ENCODE data around the gene BTBD2. TPM values are rescaled to one million over a fixed set of nuclear protein-coding genes. Genes with fewer than 3 reads are reported as not detected.

Gene BTBD2
- total RNA-seq, 1 experiment from 2014 or later, result 110 TPM

GRCh38 chr19:2033115-2033824 lies 17.8 kb upstream of the BTBD2 start:
- H3K4me2 ChIP-seq (ENCODE audit: insufficient read depth, insufficient read length, low read length), result no peak overlapping the region
- no peak overlapping the region for H2BK20ac ChIP-seq (ENCODE audit: low read depth, low read length, poor library complexity, severe bottlenecking)
- no peak for DNase-seq
- no peak overlapping the region for H2BK15ac ChIP-seq (ENCODE audit: low read depth, low read length)
- no peak overlapping the region for H4K8ac ChIP-seq (replicated peaks; ENCODE audit: insufficient read length, low read depth, low read length)
- Mint-ChIP-seq H3K27ac (0 out of 7 replicates have a peak overlapping the region, but pooled peaks of 1 of the 3 experiments have one; percentile 37), H3K4me3 (no peak overlapping the region), H3K27me3 (ENCODE audit: low read depth) (no peaks in the 10 kb centered on the region; the same call in 1 of the 2 replicates), H3K4me1 (peaks cover 12 to 34% of the 10 kb centered on the region in 2 experiments), H3K36me3 (ENCODE audit: insufficient read depth in 1 of 3, low read depth in 3 of 3) (peaks cover 0 to 9% (median 4%) of the 10 kb centered on the region in 3 experiments; a peak in 3 of 7 replicates), H3K9me3 (peaks cover 6 to 13% of the 10 kb centered on the region in 2 experiments; a peak in 4 of 5 replicates)
- no peaks in the 10 kb centered on the region for H3K9me3 ChIP-seq (ENCODE audit: control insufficient read depth, low read depth, low read length)
- H3K27me3 ChIP-seq (ENCODE audit: insufficient read depth, low read length), result no peaks in the 10 kb centered on the region
- no peaks in the 10 kb centered on the region for H3K23me2 ChIP-seq (ENCODE audit: insufficient read length, low read depth, low read length, poor library complexity, severe bottlenecking)
- WGBS (ENCODE audit: extremely low coverage, insufficient read length, low lambda C conversion rate), result no CpG with 5 or more reads among the region's 6 CpGs
- no peaks in the 10 kb centered on the region for H3K79me2 ChIP-seq (ENCODE audit: insufficient read depth, low read length)
- no peak overlapping the region for H2BK12ac ChIP-seq (ENCODE audit: insufficient read length, low read depth, low read length)
- no peak overlapping the region for H3K9ac ChIP-seq (ENCODE audit: extremely low read depth, insufficient read length, low read length)
- H3K18ac ChIP-seq (ENCODE audit: insufficient read length, low read depth, low read length), result no peak overlapping the region
- no peak for TF ChIP-seq CTCF (conservative IDR thresholded peaks at IDR 0.05)
- H2BK120ac ChIP-seq (ENCODE audit: low read depth, low read length, poor library complexity, severe bottlenecking), result no peak overlapping the region
- no peak overlapping the region for H2AK5ac ChIP-seq (ENCODE audit: insufficient read length, low read length)
- H2BK5ac ChIP-seq (ENCODE audit: insufficient read length, low read length), result no peak overlapping the region
- no peak overlapping the region for H3T11ph ChIP-seq (ENCODE audit: low read length)
- H2AFZ ChIP-seq (ENCODE audit: low read length), result no peak overlapping the region
- no peaks in the 10 kb centered on the region; the same call in 1 of the 2 replicates for H3K4me1 ChIP-seq (ENCODE audit: insufficient read depth, low read length)
- H3K4ac ChIP-seq (ENCODE audit: low read depth, low read length), result no peak overlapping the region
- no peak overlapping the region for H4K5ac ChIP-seq (ENCODE audit: insufficient read length, low read depth, low read length)
- no peak overlapping the region for H3K14ac ChIP-seq (ENCODE audit: insufficient read depth, low read length)
- H3K23ac ChIP-seq (ENCODE audit: insufficient read length, low read depth, low read length), result no peak overlapping the region
- H3K27ac ChIP-seq (ENCODE audit: insufficient read length, low read depth, low read length), result no peak overlapping the region
- H4K91ac ChIP-seq (ENCODE audit: insufficient read length, low read depth, low read length), result no peak overlapping the region
- H3K56ac ChIP-seq (ENCODE audit: insufficient read length, low read depth, low read length), result no peak overlapping the region
- no peaks in the 10 kb centered on the region for H3K79me1 ChIP-seq (ENCODE audit: insufficient read depth, low read depth, low read length, poor library complexity, severe bottlenecking)
- H4K20me1 ChIP-seq (ENCODE audit: control insufficient read depth, insufficient read depth, insufficient read length), result no peaks in the 10 kb centered on the region
